Measurements from ENCODE around the gene RNF10. TPM values are rescaled to one million over a fixed set of nuclear protein-coding genes. Genes with fewer than 3 reads are reported as not detected.
A peak's percentile ranks its signal among the peaks of the same experiment; 100 is the strongest.

Gene RNF10
- total RNA-seq, 1 donor from 2014 or later = 190 TPM

DNA sequence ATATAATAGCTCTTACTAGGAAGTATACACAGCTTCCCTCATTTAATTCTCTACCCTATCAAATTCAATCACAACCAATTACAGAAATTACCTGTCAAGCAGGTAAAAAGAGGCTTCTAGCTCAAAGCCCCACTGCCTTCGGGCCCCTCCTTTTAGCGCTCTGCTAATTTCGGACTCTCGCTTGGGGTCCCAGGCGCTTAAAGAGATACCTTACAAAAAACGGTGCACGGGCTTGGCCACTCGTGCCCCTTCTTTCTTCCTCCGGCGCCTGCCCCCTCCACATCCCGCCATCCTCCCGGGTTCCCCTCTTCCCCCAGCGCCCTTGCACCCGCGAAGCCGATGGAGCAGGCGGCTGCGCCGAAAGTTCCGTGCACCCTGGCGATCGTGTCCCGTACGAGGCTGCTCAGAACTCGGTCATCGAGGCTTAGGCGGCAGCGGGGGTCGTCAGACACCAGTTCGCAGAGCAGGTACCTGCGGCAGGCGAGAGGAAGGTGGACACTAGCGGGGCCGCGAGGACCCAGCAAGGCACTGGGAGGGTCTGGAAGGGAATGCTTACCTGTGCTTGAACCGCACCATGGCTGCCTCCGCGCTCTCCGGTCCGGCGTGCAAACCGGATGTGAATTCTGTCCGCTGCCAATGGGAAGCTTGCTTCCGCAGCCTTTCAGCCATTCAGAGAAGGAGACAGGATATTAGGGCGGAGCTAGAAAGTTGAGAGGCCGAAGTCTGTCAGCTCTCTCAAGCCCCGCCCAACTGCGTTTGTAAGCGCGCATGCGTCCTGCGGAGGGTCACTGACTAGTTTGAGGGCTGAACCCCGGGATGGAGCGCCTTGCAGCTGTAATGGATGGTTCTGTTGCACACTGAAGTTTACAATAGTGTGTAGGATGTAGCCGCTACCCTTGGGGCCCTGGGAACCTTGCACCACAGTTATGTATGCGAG, 46.9 kb downstream of the RNF10 start, which contains the start of gene POP5:
POP5 (minus strand) TSS at position 616 of the 937 bp plus-strand sequence; CDS start at position 576, 40 bp downstream.
- peak within 1 kb of the TSS; percentile 71 for H3K27ac ChIP-seq
- no peaks in the 10 kb centered on the region for H3K27me3 ChIP-seq
- peak within 1 kb of the TSS; percentile 77 for H3K4me3 ChIP-seq
- TF ChIP-seq, protein P1, sequence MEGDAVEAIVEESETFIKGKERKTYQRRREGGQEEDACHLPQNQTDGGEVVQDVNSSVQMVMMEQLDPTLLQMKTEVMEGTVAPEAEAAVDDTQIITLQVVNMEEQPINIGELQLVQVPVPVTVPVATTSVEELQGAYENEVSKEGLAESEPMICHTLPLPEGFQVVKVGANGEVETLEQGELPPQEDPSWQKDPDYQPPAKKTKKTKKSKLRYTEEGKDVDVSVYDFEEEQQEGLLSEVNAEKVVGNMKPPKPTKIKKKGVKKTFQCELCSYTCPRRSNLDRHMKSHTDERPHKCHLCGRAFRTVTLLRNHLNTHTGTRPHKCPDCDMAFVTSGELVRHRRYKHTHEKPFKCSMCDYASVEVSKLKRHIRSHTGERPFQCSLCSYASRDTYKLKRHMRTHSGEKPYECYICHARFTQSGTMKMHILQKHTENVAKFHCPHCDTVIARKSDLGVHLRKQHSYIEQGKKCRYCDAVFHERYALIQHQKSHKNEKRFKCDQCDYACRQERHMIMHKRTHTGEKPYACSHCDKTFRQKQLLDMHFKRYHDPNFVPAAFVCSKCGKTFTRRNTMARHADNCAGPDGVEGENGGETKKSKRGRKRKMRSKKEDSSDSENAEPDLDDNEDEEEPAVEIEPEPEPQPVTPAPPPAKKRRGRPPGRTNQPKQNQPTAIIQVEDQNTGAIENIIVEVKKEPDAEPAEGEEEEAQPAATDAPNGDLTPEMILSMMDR (IDR thresholded peaks at IDR 0.05) = no peak
- H3K36me3 ChIP-seq = peaks cover 39% of the 10 kb centered on the region
- peak; percentile 97 for DNase-seq
- intact Hi-C loops (cut with DNase I) = no loop called here
- H3K4me1 ChIP-seq = peaks cover 21% of the 10 kb centered on the region
- ATAC-seq = peak; percentile 97
- no peaks in the 10 kb centered on the region for H3K9me3 ChIP-seq

DNA sequence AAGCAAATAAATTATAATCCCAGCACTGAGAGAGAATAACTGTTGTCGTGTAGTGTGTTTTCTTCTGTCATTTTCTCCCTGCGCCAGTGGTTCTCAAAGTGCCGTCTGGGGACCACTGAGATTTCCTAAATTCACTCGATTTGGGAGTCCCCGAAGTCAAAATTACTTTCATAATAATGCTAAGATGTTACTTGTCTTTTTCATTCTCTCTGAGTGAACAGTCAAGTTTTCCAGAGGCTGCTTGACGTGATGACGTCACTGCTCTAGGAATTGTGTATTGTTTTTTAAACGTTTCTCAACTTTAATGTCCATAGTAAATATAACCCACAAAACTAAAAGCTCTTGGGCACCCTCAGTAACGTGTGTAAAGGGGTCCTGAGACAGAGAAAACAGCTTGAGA, 47.8 kb downstream of the RNF10 start:
- H3K27ac ChIP-seq = no peak overlapping the region
- H3K36me3 ChIP-seq = peaks cover 30% of the 10 kb centered on the region
- intact Hi-C loops (cut with DNase I) = no loop called here
- H3K27me3 ChIP-seq = no peaks in the 10 kb centered on the region
- no peak for DNase-seq
- no peaks in the 10 kb centered on the region for H3K9me3 ChIP-seq
- H3K4me1 ChIP-seq = peaks cover 21% of the 10 kb centered on the region
- no peak for ATAC-seq
- peak overlapping the region; percentile 77 for H3K4me3 ChIP-seq
- TF ChIP-seq, protein P1 (IDR thresholded peaks at IDR 0.05) = no peak

DNA sequence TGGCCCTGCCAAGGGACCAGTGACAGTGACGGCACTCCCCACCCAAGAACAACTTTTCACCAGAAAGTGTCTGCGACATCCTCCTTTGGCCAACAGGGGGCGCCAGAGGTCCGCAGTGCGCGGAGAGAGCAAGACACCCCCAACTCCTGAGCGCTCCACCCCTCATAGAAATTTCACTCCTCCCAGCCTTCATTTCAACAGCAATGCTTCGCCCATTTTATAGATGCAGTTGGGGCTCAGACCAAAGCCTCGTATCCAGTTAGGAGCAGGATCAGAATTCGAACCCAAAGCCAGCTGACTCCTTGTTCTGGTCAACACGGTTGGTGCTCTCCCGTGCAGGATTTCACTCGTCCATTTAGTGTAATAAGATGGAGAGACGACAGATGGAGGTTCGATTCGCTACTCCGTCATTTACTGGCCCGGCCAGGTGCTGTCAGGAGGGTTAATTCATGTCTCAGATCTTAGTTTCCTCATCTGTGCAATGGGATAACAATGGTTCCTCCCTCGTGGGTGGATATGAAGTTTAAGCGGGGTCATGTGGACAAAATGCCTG, 49.4 kb downstream of the RNF10 start:
- no peak overlapping the region for H3K4me3 ChIP-seq
- intact Hi-C loops (cut with DNase I) = no loop called here
- DNase-seq = peak; percentile 87

DNA sequence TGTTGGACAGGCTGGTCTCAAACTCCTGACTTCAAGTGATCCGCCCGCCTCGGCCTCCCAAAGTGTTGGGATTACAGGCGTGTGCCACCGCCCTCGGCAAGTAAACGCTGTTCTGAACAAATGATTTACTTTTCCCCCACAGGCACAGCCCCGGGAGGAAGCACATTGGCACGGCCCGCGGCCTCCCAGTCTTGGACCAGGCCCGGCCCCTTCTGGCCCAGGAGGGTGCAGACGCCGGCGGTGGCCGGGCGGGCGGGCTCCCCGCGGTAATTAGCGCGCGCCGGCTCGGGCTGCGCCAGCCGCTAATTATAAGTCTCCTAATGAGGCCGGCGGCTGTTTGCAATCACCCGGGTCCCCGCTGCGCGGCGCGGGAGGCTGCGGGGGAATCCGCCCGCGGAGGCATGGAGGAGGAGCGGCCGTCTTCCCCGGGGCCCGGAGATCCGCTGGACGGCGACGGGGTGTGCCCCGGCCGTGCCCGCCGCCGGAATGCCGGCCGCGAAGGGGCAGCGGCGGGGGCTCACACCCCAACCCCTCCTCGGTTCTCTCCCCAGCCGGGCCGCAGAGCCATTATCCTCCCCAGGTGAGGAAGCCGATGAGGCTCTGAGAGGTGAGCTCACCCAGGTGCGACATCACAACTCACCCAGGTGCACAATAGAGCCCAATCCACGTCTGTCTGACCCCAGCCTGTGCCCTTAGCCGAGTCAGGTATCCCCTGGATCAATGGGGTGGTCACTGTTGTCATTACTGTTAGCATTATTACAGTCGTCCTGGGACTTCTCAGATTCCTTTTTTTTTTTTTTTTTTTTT, 50.4 kb downstream of the RNF10 start:
- H3K27me3 ChIP-seq = no peaks in the 10 kb centered on the region
- H3K4me1 ChIP-seq = peaks cover 21% of the 10 kb centered on the region
- TF ChIP-seq, protein P1 (IDR thresholded peaks at IDR 0.05) = peak; percentile 48
- intact Hi-C loops (cut with DNase I) = no loop called here
- H3K9me3 ChIP-seq = no peaks in the 10 kb centered on the region
- H3K27ac ChIP-seq = no peak overlapping the region
- H3K4me3 ChIP-seq = peak overlapping the region; percentile 54
- peaks cover 4% of the 10 kb centered on the region for H3K36me3 ChIP-seq
- DNase-seq (peak; percentile 79), ATAC-seq (peak; percentile 50)

More for the DNA sequence above, 49.4 kb downstream of the RNF10 start:
- Histone ChIP-seq H3K9me3 (no peaks in the 10 kb centered on the region), H3K4me1 (peaks cover 21% of the 10 kb centered on the region), H3K27ac (no peak overlapping the region), H3K27me3 (no peaks in the 10 kb centered on the region), H3K36me3 (peaks cover 14% of the 10 kb centered on the region)
- TF ChIP-seq, protein P1 (IDR thresholded peaks at IDR 0.05) = peak; percentile 89
- peak; percentile 66 for ATAC-seq

DNA sequence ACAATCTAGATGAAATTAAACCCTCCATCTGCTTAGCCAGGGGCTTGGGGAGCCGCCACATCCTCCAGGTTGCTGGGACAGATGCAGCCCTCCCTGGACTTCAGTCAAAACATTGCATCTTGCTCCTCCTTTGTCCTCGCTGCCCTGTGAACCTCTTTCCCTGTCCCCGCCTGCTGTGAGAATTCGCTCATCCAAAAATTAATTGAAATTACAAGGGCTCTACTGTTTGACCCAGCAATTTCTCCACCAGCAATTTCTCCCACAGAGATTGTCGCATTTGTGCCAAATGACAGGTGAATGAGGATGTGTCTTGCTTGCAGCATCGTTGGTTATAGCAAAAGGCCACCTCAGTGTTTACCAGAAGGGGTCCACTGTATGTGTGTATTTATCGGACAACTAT, 52.0 kb downstream of the RNF10 start:
- TF ChIP-seq, protein P1 (IDR thresholded peaks at IDR 0.05) = no peak
- H3K9me3 ChIP-seq = no peaks in the 10 kb centered on the region
- ATAC-seq = no peak
- no peaks in the 10 kb centered on the region for H3K27me3 ChIP-seq
- peaks cover 15% of the 10 kb centered on the region for H3K4me1 ChIP-seq
- DNase-seq = no peak
- intact Hi-C loops (cut with DNase I) = no loop called here
- no peak overlapping the region for H3K4me3 ChIP-seq
- no peak overlapping the region for H3K27ac ChIP-seq
- H3K36me3 ChIP-seq = no peaks in the 10 kb centered on the region
